MM.1S (cell line): ENCODE results near the gene RAPGEF4.

Experiments
- DNase-seq: peaks from one replicate; pipeline ENCODE4 v3.0.0-alpha.2; 2015
- H2AFZ ChIP-seq: fragments of 300-600 bp; sonication (generic); 2 replicates; pipeline ENCODE4 v1.6.0; 2016; ENCODE audit warnings: antibody characterized with exemption, low read length
- H3F3A ChIP-seq: fragments of 300-600 bp; sonication (generic); 2 replicates; pipeline ENCODE4 v1.6.1; 2016; ENCODE audit warnings: mild to moderate bottlenecking, antibody characterized with exemption, low read length, moderate library complexity, mixed read lengths; ENCODE audit not compliant: insufficient read depth
- H3K27ac ChIP-seq: fragments of 300-600 bp; sonication (generic); 2 replicates; pipeline ENCODE4 v1.5.1; 2016; ENCODE audit warnings: mild to moderate bottlenecking, low read length
- H3K27me3 ChIP-seq: fragments of 300-600 bp; sonication (generic); replicated peaks from 2 replicates; pipeline ENCODE4 v1.6.0; 2016; ENCODE audit warnings: low read length; ENCODE audit not compliant: insufficient read depth
- H3K36me3 ChIP-seq: fragments of 300-600 bp; sonication (generic); replicated peaks from 2 replicates; pipeline ENCODE4 v1.6.1; 2016; ENCODE audit warnings: mild to moderate bottlenecking, low read length, mixed read lengths; ENCODE audit not compliant: insufficient read depth
- H3K4me1 ChIP-seq: fragments of 300-600 bp; sonication (generic); 2 replicates; pipeline ENCODE4 v1.6.1; 2016; ENCODE audit warnings: low read length, mixed read lengths
- H3K4me2 ChIP-seq: fragments of 300-600 bp; sonication (generic); 2 replicates; pipeline ENCODE4 v1.6.0; 2016; ENCODE audit warnings: low read depth, low read length
- H3K4me3 ChIP-seq: fragments of 300-600 bp; sonication (generic); 2 replicates; pipeline ENCODE4 v1.5.1; 2016; ENCODE audit warnings: low read length, mixed read lengths
- H3K79me2 ChIP-seq: fragments of 300-600 bp; sonication (generic); 2 replicates; pipeline ENCODE4 v1.6.1; 2016; ENCODE audit warnings: mixed run types, low read length, mixed read lengths
- H3K9ac ChIP-seq: fragments of 300-600 bp; sonication (generic); 2 replicates; pipeline ENCODE4 v1.6.1; 2016; ENCODE audit warnings: low read length, mixed read lengths
- H3K9me2 ChIP-seq: fragments of 300-600 bp; sonication (generic); replicated peaks from 2 replicates; pipeline ENCODE4 v1.6.1; 2016; ENCODE audit warnings: mild to moderate bottlenecking, low read length, mixed read lengths; ENCODE audit not compliant: insufficient read depth
- H3K9me3 ChIP-seq: fragments of 300-600 bp; sonication (generic); replicated peaks from 2 replicates; pipeline ENCODE4 v1.6.1; 2016; ENCODE audit warnings: mild to moderate bottlenecking, low read length, mixed read lengths; ENCODE audit not compliant: insufficient read depth
- H4K20me1 ChIP-seq: fragments of 300-600 bp; sonication (generic); 2 replicates; pipeline ENCODE4 v1.6.1; 2016; ENCODE audit warnings: mild to moderate bottlenecking, low read length, moderate library complexity, mixed read lengths; ENCODE audit not compliant: insufficient read depth
- EZH2 ChIP-seq: fragments of 300-600 bp; sonication (generic); optimal IDR thresholded peaks from 2 replicates; pipeline ENCODE3; 2017; ENCODE audit warnings: low read depth, mild to moderate bottlenecking, antibody characterized with exemption, low read length, mixed read lengths
- EZH2phosphoT487 ChIP-seq: fragments of 300-600 bp; sonication (generic); IDR thresholded peaks from 2 replicates; pipeline ENCODE4 v1.6.1; 2018; ENCODE audit warnings: antibody characterized with exemption, low read length
- TF ChIP-seq, protein P1 (sequence below): fragments of 300-600 bp; sonication (generic); IDR thresholded peaks from 2 replicates; pipeline ENCODE4 v1.5.1; 2016; ENCODE audit warnings: antibody characterized with exemption, low read length, mixed read lengths

The RAPGEF4 gene

DNA sequence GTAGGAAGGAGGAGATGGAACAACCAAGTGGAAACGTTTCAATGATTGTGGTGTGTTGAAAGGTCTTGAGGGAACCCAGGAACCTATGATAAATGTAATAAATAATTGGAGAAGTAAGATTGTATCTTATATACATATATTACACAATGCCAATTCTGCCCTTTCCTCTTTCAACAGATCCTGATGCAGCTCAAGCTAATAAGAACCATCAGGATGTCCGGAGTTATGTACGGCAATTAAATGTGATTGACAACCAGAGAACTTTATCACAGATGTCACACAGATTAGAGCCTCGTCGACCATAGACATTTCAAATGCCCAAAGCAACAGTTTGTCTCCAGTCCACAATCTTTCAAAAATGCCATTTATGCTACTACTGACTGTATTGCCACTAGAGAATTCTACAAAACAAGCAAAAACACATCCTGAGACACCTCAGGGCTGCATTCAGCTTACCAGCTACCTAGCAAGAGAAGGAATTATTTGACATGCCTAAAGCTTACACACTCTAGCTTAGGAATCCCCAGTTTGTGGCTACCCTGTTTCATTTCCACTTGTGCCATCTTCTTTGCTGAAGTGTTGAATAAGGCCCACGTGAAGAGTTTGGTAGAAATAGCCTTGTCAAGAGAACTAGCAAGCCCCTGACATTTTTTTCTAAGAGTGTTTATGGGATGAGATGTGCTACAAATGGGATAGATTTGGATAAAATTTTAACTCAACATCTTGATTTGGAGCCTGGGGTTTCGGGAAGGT is 316.0 kb downstream of the RAPGEF4 start:
- H3K4me3 ChIP-seq, result no peak overlapping the region
- no peak overlapping the region for H3K9ac ChIP-seq
- H3K9me3 ChIP-seq, result no peaks in the 10 kb centered on the region
- H3K27me3 ChIP-seq, result no peaks in the 10 kb centered on the region
- no peaks in the 10 kb centered on the region for H3K4me1 ChIP-seq
- H4K20me1 ChIP-seq, result no peaks in the 10 kb centered on the region
- no peaks in the 10 kb centered on the region for H3F3A ChIP-seq
- no peaks in the 10 kb centered on the region for H3K36me3 ChIP-seq
- H3K4me2 ChIP-seq, result no peak overlapping the region
- H3K9me2 ChIP-seq, result no peaks in the 10 kb centered on the region
- TF ChIP-seq, protein P1, sequence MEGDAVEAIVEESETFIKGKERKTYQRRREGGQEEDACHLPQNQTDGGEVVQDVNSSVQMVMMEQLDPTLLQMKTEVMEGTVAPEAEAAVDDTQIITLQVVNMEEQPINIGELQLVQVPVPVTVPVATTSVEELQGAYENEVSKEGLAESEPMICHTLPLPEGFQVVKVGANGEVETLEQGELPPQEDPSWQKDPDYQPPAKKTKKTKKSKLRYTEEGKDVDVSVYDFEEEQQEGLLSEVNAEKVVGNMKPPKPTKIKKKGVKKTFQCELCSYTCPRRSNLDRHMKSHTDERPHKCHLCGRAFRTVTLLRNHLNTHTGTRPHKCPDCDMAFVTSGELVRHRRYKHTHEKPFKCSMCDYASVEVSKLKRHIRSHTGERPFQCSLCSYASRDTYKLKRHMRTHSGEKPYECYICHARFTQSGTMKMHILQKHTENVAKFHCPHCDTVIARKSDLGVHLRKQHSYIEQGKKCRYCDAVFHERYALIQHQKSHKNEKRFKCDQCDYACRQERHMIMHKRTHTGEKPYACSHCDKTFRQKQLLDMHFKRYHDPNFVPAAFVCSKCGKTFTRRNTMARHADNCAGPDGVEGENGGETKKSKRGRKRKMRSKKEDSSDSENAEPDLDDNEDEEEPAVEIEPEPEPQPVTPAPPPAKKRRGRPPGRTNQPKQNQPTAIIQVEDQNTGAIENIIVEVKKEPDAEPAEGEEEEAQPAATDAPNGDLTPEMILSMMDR, result no peak
- no peak for TF ChIP-seq EZH2phosphoT487
- TF ChIP-seq EZH2, result no peak
- H2AFZ ChIP-seq, result no peak overlapping the region
- no peaks in the 10 kb centered on the region for H3K79me2 ChIP-seq
- no peak overlapping the region for H3K27ac ChIP-seq
- DNase-seq, result no peak

DNA sequence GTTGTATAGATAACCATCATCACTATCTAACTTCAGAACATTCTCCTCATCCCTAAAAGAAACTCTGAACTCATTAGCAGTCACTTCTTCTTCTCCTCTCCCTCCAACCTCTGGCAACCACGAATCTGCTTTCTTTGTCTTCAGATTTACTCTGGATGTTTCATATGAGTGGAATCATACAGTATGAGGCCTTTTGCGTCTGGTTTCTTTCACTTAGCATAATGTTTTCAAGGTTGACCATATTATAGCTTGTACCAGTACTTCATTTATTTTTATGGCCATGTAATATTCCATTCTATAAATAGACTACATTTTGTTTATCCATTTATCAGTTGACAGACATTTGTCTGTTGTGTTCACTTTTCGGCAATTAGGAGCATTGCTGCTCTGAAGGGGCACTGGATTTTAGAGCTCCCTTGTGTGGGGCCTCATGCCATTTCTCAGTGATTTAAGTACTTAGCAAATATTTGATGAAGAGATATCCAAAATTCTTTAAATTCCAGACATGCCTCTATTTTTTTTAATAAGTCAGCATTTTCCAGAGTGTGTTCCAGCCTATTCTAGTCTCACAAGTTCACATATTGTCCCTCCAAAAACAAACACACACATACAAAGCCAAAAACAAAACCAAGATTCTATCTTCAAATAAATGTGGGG is 317.5 kb downstream of the RAPGEF4 start:
- Histone ChIP-seq H3K4me1 (no peaks in the 10 kb centered on the region), H2AFZ (no peak overlapping the region), H3K9me2 (no peaks in the 10 kb centered on the region), H3K27me3 (no peaks in the 10 kb centered on the region), H3K79me2 (no peaks in the 10 kb centered on the region), H3K4me2 (no peak overlapping the region), H3K27ac (no peak overlapping the region), H3K4me3 (no peak overlapping the region), H3F3A (no peaks in the 10 kb centered on the region), H4K20me1 (no peaks in the 10 kb centered on the region), H3K36me3 (no peaks in the 10 kb centered on the region), H3K9ac (no peak overlapping the region), H3K9me3 (no peaks in the 10 kb centered on the region)
- DNase-seq, result no peak
- TF ChIP-seq EZH2phosphoT487 (no peak), EZH2 (no peak)
- TF ChIP-seq, protein P1, result no peak

DNA sequence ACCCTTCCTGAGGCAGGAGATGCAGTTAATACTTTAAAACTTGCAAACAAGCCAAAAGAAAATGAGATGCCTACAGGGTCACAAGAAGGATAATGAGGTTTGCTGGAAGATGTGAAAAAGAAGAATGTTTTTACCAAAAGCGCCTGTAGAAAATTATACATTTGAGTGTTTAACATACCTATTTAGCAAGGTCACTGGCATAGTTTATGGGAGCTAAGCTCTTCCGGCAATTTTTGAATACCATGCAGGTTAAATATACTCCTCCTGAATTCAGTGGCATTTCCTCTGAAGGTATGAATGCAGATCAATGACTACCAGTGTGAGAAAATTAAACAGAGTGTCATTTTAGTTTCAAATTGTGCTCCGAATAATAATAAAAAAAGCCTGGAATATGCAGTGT is 318.8 kb downstream of the RAPGEF4 start:
- Histone ChIP-seq H3K9ac (no peak overlapping the region), H3K4me1 (no peaks in the 10 kb centered on the region), H3K4me2 (no peak overlapping the region), H3K27ac (no peak overlapping the region), H2AFZ (no peak overlapping the region), H3K36me3 (no peaks in the 10 kb centered on the region), H3K79me2 (no peaks in the 10 kb centered on the region), H4K20me1 (no peaks in the 10 kb centered on the region), H3K4me3 (no peak overlapping the region), H3K27me3 (no peaks in the 10 kb centered on the region), H3K9me3 (no peaks in the 10 kb centered on the region), H3K9me2 (no peaks in the 10 kb centered on the region), H3F3A (no peaks in the 10 kb centered on the region)
- no peak for DNase-seq
- no peak for TF ChIP-seq EZH2
- TF ChIP-seq, protein P1, result no peak
- TF ChIP-seq EZH2phosphoT487, result no peak
